ENCODE results near the gene HOXA5.

- TF ChIP-seq, protein P1, sequence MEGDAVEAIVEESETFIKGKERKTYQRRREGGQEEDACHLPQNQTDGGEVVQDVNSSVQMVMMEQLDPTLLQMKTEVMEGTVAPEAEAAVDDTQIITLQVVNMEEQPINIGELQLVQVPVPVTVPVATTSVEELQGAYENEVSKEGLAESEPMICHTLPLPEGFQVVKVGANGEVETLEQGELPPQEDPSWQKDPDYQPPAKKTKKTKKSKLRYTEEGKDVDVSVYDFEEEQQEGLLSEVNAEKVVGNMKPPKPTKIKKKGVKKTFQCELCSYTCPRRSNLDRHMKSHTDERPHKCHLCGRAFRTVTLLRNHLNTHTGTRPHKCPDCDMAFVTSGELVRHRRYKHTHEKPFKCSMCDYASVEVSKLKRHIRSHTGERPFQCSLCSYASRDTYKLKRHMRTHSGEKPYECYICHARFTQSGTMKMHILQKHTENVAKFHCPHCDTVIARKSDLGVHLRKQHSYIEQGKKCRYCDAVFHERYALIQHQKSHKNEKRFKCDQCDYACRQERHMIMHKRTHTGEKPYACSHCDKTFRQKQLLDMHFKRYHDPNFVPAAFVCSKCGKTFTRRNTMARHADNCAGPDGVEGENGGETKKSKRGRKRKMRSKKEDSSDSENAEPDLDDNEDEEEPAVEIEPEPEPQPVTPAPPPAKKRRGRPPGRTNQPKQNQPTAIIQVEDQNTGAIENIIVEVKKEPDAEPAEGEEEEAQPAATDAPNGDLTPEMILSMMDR (IDR thresholded peaks at IDR 0.05 in 2 of 3, conservative IDR thresholded peaks at IDR 0.05 in 1 of 3; ENCODE audit: control insufficient read depth in 2 of 3, extremely low read depth in 1 of 3, insufficient read depth in 1 of 3, low read depth in 3 of 3, low read length in 3 of 3) = no peak
- TF ChIP-seq ZBED1 (IDR thresholded peaks at IDR 0.05; ENCODE audit: borderline replicate concordance) (no peak), ZZZ3 (IDR thresholded peaks at IDR 0.05; ENCODE audit: control insufficient read depth, insufficient read length, low read depth) (no peak), BCL3 (IDR thresholded peaks at IDR 0.05; ENCODE audit: borderline replicate concordance, insufficient read depth, low read depth, low read length, poor library complexity, severe bottlenecking) (no peak)
These were observed 21.2 kb downstream of the HOXA5 start for GRCh38 chr7:27122077-27122910.
